Right lobe of liver (tissue), 6 donors: ENCODE data around the gene LRRC47. TPM values are rescaled to one million over a fixed set of nuclear protein-coding genes. Genes with fewer than 3 reads are reported as not detected.

Experiments
- ATAC-seq, 4 donors: fragments of 200-7000 bp; cut with Tn5 transposase; one replicate each; pipeline ENCODE4 v1.9.1; 2020; ENCODE audit warnings: mild to moderate bottlenecking in 4 of 4, moderate library complexity in 4 of 4
- DNase-seq, 3 donors: peaks; one replicate each; pipeline ENCODE4 v3.0.0-alpha.2; 2020
- H3K27ac ChIP-seq, 3 donors: fragments of 200-600 bp; one replicate each; pipeline ENCODE4 v1.8.0; 2022
- H3K27me3 ChIP-seq, 2 donors: fragments of 200-600 bp; one replicate each; pipeline ENCODE4 v1.8.0; 2022
- H3K36me3 ChIP-seq, 4 donors: fragments of 200-600 bp; sonication (generic) in 1 of 4; one replicate each; pipeline versions ENCODE4 v1.5.1 to v1.8.0; 2017 to 2022; ENCODE audit warnings: control low read depth in 1 of 4
- H3K4me1 ChIP-seq, 4 donors: fragments of 200-600 bp; sonication (generic) in 1 of 4; one replicate each; pipeline versions ENCODE4 v1.5.1 to v1.8.0; 2017 to 2022; ENCODE audit warnings: control low read depth in 1 of 4
- H3K4me3 ChIP-seq, 3 donors: fragments of 200-600 bp; one replicate each; pipeline ENCODE4 v1.8.0; 2022
- H3K9me3 ChIP-seq, 4 donors: fragments of 200-600 bp; sonication (generic) in 1 of 4; one replicate each; pipeline versions ENCODE4 v1.5.1 to v1.8.0; 2017 to 2022; ENCODE audit warnings: control low read depth in 1 of 4
- CTCF ChIP-seq, 4 donors: fragments of 200-600 bp in 3 of 4; fragments of 450-650 bp in 1 of 4; IDR thresholded peaks; one replicate each; pipeline versions ENCODE4 v1.5.1 to v1.8.0; 2016 to 2022; ENCODE audit warnings: antibody characterized with exemption in 4 of 4, mild to moderate bottlenecking in 2 of 4
- POLR2A ChIP-seq: fragments of 450-650 bp; IDR thresholded peaks from one replicate; pipeline ENCODE4 v1.6.1; 2017; ENCODE audit warnings: antibody characterized with exemption, mild to moderate bottlenecking
- WGBS: methylation state at CpG from one replicate; pipeline ENCODE4 v1.1.6; 2018; ENCODE audit warnings: low coverage, low lambda C conversion rate; ENCODE audit not compliant: insufficient coverage; ENCODE audit errors: missing lambda C conversion rate; 5-methylcytosine and 5-hydroxymethylcytosine counted together
- intact Hi-C, 2 donors: fragments of 100-400 bp; cut with DNase I; formaldehyde crosslinking; loops; one replicate each; pipeline versions ENCODE4 v1.11.2 to v1.14.1; 2022
- total RNA-seq, 6 experiments: library from RNA; depleted of rRNA in 2 of 6; stranded (reverse); fragments of >200 nt in 2 of 6; fragmentation: NEBNext Ultra II Directional in 3 of 6; extraction: Animal tissue kit (Norgen Biotek cat#: 25700) in 3 of 6; gene quantifications; one replicate each; pipeline versions ENCODE4 v1.1.0 to v1.2.4, GENCODE V29; 2016 to 2023
- donor health status: DM: no; HTN: yes; CAD: no.
- donor health status: DM: no; HTN: no; CAD: no.
- donor health status: DM: no; HTN: no; CAD: no.
- donor health status: DM: no; HTN: yes; CAD: no.
- donor health status: DM: no; HTN: yes; CAD: no.

The LRRC47 gene
- total RNA-seq, 6 experiments from 2014 or later: 22.7 to 32.2 (median 25.8) TPM

- DNase-seq: peak in 1 of 3 donors; percentile 44
- Histone ChIP-seq H3K27ac (no peak overlapping the region), H3K27me3 (no peaks in the 10 kb centered on the region), H3K4me1 (peaks cover 0 to 18% (median 3%) of the 10 kb centered on the region in 4 donors), H3K36me3 (peaks cover 5 to 62% (median 29%) of the 10 kb centered on the region in 4 donors), H3K4me3 (no peak overlapping the region), H3K9me3 (no peaks in the 10 kb centered on the region)
- TF ChIP-seq POLR2A (no peak), CTCF (IDR thresholded peaks at IDR 0.05) (no peak)
- ATAC-seq: no peak
- 88% methylated on average over 18 of the region's 21 CpGs for WGBS
- intact Hi-C loops: no loop called here
Measured at GRCh38 chr1:3780901-3781300, 15.4 kb downstream of the LRRC47 start.

- intact Hi-C loops: no loop called here
- ATAC-seq: no peak
- H3K27me3 ChIP-seq: no peaks in the 10 kb centered on the region
- no peak for TF ChIP-seq CTCF (IDR thresholded peaks at IDR 0.05)
- TF ChIP-seq POLR2A: no peak
- DNase-seq: no peak
- H3K4me1 ChIP-seq: peaks cover 0 to 18% (median 8%) of the 10 kb centered on the region in 4 donors
- no peak overlapping the region for H3K4me3 ChIP-seq
- WGBS: 90% methylated on average over 7 of the region's 20 CpGs
- peaks cover 5 to 61% (median 26%) of the 10 kb centered on the region in 4 donors for H3K36me3 ChIP-seq
- no peak overlapping the region for H3K27ac ChIP-seq
- no peaks in the 10 kb centered on the region for H3K9me3 ChIP-seq
Measured at GRCh38 chr1:3779912-3780416, 16.3 kb downstream of the LRRC47 start.

GRCh38 chr1:3779265-3779911 is 16.9 kb downstream of the LRRC47 start:
- ATAC-seq: no peak
- H3K9me3 ChIP-seq: no peaks in the 10 kb centered on the region
- TF ChIP-seq CTCF (IDR thresholded peaks at IDR 0.05) (no peak), POLR2A (no peak)
- no peak overlapping the region for H3K27ac ChIP-seq
- H3K27me3 ChIP-seq: no peaks in the 10 kb centered on the region
- no peak for DNase-seq
- no peak overlapping the region for H3K4me3 ChIP-seq
- peaks cover 5 to 56% (median 26%) of the 10 kb centered on the region in 4 donors for H3K36me3 ChIP-seq
- WGBS: 93% methylated on average over 12 of the region's 23 CpGs
- peaks cover 0 to 18% (median 8%) of the 10 kb centered on the region in 4 donors for H3K4me1 ChIP-seq
- intact Hi-C loops: no loop called here

- 81% methylated on average over 8 of the region's 14 CpGs for WGBS
- Histone ChIP-seq H3K36me3 (peaks cover 5 to 49% (median 25%) of the 10 kb centered on the region in 4 donors), H3K27ac (no peak overlapping the region), H3K4me1 (peaks cover 0 to 25% (median 8%) of the 10 kb centered on the region in 4 donors), H3K9me3 (no peaks in the 10 kb centered on the region), H3K27me3 (no peaks in the 10 kb centered on the region), H3K4me3 (no peak overlapping the region)
- intact Hi-C loops: no loop called here
- DNase-seq (peak in 1 of 3 donors; percentile 15), ATAC-seq (no peak)
- TF ChIP-seq CTCF (IDR thresholded peaks at IDR 0.05) (no peak), POLR2A (no peak)
Measured at GRCh38 chr1:3778590-3779264, 17.6 kb downstream of the LRRC47 start.
